Esophagus squamous epithelium (tissue), 4 donors: ENCODE data around the gene RBM12.

Experiments
- POLR2A ChIP-seq, 4 donors: fragments of 450-650 bp; IDR thresholded peaks; one replicate each; pipeline ENCODE4 v1.6.1; 2017; ENCODE audit warnings: antibody characterized with exemption in 4 of 4, mild to moderate bottlenecking in 4 of 4, moderate library complexity in 3 of 4
- TF ChIP-seq, protein P1 (sequence below), 6 experiments: fragments of 450-650 bp in 4 of 6; fragments of 200-600 bp in 2 of 6; sonication (generic) in 2 of 6; IDR thresholded peaks; one replicate each; pipeline ENCODE4 v1.5.1; 2016 to 2019; ENCODE audit warnings: antibody characterized with exemption in 6 of 6, mild to moderate bottlenecking in 4 of 6, moderate library complexity in 4 of 6

DNA sequence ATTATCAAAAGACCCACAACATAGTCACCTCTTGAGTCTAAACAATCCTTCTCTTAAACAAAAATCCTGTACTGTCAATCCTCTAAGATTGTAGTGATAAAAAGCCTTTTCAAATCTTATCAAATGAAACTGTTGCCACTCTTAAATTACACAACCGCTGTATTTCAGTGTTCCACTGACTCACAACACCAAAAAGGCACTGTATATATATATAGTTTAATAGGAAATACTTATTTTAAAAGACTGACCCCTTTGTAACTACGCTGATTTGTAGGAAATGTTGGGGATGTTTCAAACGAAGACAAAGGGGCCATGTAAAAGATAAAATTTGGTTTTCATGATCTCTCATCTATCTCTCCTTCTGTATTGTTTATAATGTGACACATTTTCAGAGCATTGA, 14.1 kb downstream of the RBM12 start:
- TF ChIP-seq, protein P1, sequence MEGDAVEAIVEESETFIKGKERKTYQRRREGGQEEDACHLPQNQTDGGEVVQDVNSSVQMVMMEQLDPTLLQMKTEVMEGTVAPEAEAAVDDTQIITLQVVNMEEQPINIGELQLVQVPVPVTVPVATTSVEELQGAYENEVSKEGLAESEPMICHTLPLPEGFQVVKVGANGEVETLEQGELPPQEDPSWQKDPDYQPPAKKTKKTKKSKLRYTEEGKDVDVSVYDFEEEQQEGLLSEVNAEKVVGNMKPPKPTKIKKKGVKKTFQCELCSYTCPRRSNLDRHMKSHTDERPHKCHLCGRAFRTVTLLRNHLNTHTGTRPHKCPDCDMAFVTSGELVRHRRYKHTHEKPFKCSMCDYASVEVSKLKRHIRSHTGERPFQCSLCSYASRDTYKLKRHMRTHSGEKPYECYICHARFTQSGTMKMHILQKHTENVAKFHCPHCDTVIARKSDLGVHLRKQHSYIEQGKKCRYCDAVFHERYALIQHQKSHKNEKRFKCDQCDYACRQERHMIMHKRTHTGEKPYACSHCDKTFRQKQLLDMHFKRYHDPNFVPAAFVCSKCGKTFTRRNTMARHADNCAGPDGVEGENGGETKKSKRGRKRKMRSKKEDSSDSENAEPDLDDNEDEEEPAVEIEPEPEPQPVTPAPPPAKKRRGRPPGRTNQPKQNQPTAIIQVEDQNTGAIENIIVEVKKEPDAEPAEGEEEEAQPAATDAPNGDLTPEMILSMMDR (IDR thresholded peaks at IDR 0.05), result no peak
- TF ChIP-seq POLR2A (IDR thresholded peaks at IDR 0.05), result no peak
